Measurements from ENCODE around the gene FOXO3. TPM values are rescaled to one million over a fixed set of nuclear protein-coding genes. Genes with fewer than 3 reads are reported as not detected.
"Not testable (repeated sequence)": the region's sequence is repeated elsewhere in the genome, so short reads cannot be mapped to it uniquely, and the experiment has no call there.

Gene FOXO3
- total and polyA plus RNA-seq, 7 donors: 20.6 to 160 (median 76.5) TPM

- ATAC-seq (peak; percentile 32 to 55 (median 48)), DNase-seq (no peak)
- no peaks in the 10 kb centered on the region for H3K9me3 ChIP-seq
- no peak for TF ChIP-seq CTCF (IDR thresholded peaks at IDR 0.05)
- peak overlapping the region; percentile 84 for H3K27ac ChIP-seq
- no peaks in the 10 kb centered on the region for H3K36me3 ChIP-seq (ENCODE audit: insufficient read depth in 1 of 2, low read depth in 1 of 2)
- 22 to 30% (median 29%) methylated on average over 12 of the region's 12 CpGs for WGBS, 3 donors
- H3K27me3 ChIP-seq (ENCODE audit: insufficient read depth in 3 of 3, low read length in 2 of 3): no peaks in the 10 kb centered on the region
- peak overlapping the region; percentile 66 for H3K4me3 ChIP-seq
- intact Hi-C loops (cut with DNase I): loop anchor here (5.0 kb wide), 2 partner anchors 34 to 94 kb away; partner anchors contain the start of gene FOXO3 (in 1 of the 2)
- peaks cover 91% of the 10 kb centered on the region for H3K4me1 ChIP-seq
Observed at GRCh38 chr6:108655806-108656651, 95.3 kb downstream of the FOXO3 start.

- no peak for TF ChIP-seq CTCF (IDR thresholded peaks at IDR 0.05)
- peak overlapping the region; percentile 84 for H3K27ac ChIP-seq
- H3K4me3 ChIP-seq: peak overlapping the region; percentile 66
- 22 to 43% (median 34%) methylated on average over 2 of the region's 2 CpGs for WGBS, 3 donors
- H3K36me3 ChIP-seq (ENCODE audit: insufficient read depth in 1 of 2, low read depth in 1 of 2): no peaks in the 10 kb centered on the region
- no peaks in the 10 kb centered on the region for H3K27me3 ChIP-seq (ENCODE audit: insufficient read depth in 3 of 3, low read length in 2 of 3)
- intact Hi-C loops (cut with DNase I): loop anchor here (5.0 kb wide), 2 partner anchors 35 to 95 kb away; partner anchors contain the start of gene FOXO3 (in 1 of the 2)
- DNase-seq (no peak), ATAC-seq (no peak)
- H3K4me1 ChIP-seq: peaks cover 93% of the 10 kb centered on the region
- H3K9me3 ChIP-seq: no peaks in the 10 kb centered on the region
Observed at GRCh38 chr6:108656836-108657235, 96.1 kb downstream of the FOXO3 start.

GRCh38 chr6:108658174-108658573 is 97.5 kb downstream of the FOXO3 start:
- Histone ChIP-seq H3K27me3 (ENCODE audit: insufficient read depth in 3 of 3, low read length in 2 of 3) (no peaks in the 10 kb centered on the region), H3K36me3 (ENCODE audit: insufficient read depth in 1 of 2, low read depth in 1 of 2) (no peaks in the 10 kb centered on the region), H3K4me1 (peaks cover 90% of the 10 kb centered on the region), H3K27ac (peak overlapping the region; percentile 84), H3K9me3 (no peaks in the 10 kb centered on the region), H3K4me3 (peak overlapping the region; percentile 66)
- WGBS, 3 donors: 72 to 80% (median 76%) methylated on average over 2 of the region's 2 CpGs
- DNase-seq (no peak), ATAC-seq (no peak)
- no peak for TF ChIP-seq CTCF (IDR thresholded peaks at IDR 0.05)
- intact Hi-C loops (cut with DNase I): loop anchor here (5.0 kb wide), 2 partner anchors 36 to 96 kb away; partner anchors contain the start of gene FOXO3 (in 1 of the 2)

- not testable (repeated sequence) for H3K36me3 ChIP-seq (ENCODE audit: insufficient read depth in 1 of 2, low read depth in 1 of 2); ATAC-seq; H3K9me3 ChIP-seq; DNase-seq; H3K27me3 ChIP-seq (ENCODE audit: insufficient read depth in 3 of 3, low read length in 2 of 3)
- 88 to 99% (median 93%) methylated on average over 4 of the region's 4 CpGs for WGBS, 3 donors
- Histone ChIP-seq H3K4me3 (peak overlapping the region; percentile 66), H3K27ac (peak overlapping the region; percentile 84), H3K4me1 (peaks cover 84% of the 10 kb centered on the region)
- intact Hi-C loops (cut with DNase I): loop anchor here (5.0 kb wide), 2 partner anchors 36 to 96 kb away; partner anchors contain the start of gene FOXO3 (in 1 of the 2)
Observed at GRCh38 chr6:108658785-108659184, 98.1 kb downstream of the FOXO3 start.

GRCh38 chr6:108660251-108660650 is 99.5 kb downstream of the FOXO3 start:
- no peak for ATAC-seq
- 74 to 86% (median 74%) methylated on average over 4 of the region's 4 CpGs for WGBS, 3 donors
- TF ChIP-seq CTCF (IDR thresholded peaks at IDR 0.05): no peak

More at GRCh38 chr6:108660251-108660650, 99.5 kb downstream of the FOXO3 start:
- intact Hi-C loops (cut with DNase I): no loop called here
- Histone ChIP-seq H3K4me1 (peaks cover 75% of the 10 kb centered on the region), H3K36me3 (ENCODE audit: insufficient read depth in 1 of 2, low read depth in 1 of 2) (peaks cover 5 to 12% of the 10 kb centered on the region in 2 donors), H3K27me3 (ENCODE audit: insufficient read depth in 3 of 3, low read length in 2 of 3) (no peaks in the 10 kb centered on the region), H3K9me3 (no peaks in the 10 kb centered on the region), H3K27ac (peak overlapping the region; percentile 84), H3K4me3 (peak overlapping the region; percentile 66)
- no peak for DNase-seq

Data from psoas muscle (tissue), 8 donors.